GM18868 (cell line): Measurements from ENCODE around the gene LIMS2.

ENCODE experiments used
- ATAC-seq: cut with Tn5 transposase; IDR thresholded peaks from one replicate; pipeline ENCODE4 v1.9.1; 2021; ENCODE audit warnings: mild to moderate bottlenecking, moderate library complexity; ENCODE audit not compliant: unreplicated experiment

The LIMS2 gene, protein sequence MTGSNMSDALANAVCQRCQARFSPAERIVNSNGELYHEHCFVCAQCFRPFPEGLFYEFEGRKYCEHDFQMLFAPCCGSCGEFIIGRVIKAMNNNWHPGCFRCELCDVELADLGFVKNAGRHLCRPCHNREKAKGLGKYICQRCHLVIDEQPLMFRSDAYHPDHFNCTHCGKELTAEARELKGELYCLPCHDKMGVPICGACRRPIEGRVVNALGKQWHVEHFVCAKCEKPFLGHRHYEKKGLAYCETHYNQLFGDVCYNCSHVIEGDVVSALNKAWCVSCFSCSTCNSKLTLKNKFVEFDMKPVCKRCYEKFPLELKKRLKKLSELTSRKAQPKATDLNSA

DNA sequence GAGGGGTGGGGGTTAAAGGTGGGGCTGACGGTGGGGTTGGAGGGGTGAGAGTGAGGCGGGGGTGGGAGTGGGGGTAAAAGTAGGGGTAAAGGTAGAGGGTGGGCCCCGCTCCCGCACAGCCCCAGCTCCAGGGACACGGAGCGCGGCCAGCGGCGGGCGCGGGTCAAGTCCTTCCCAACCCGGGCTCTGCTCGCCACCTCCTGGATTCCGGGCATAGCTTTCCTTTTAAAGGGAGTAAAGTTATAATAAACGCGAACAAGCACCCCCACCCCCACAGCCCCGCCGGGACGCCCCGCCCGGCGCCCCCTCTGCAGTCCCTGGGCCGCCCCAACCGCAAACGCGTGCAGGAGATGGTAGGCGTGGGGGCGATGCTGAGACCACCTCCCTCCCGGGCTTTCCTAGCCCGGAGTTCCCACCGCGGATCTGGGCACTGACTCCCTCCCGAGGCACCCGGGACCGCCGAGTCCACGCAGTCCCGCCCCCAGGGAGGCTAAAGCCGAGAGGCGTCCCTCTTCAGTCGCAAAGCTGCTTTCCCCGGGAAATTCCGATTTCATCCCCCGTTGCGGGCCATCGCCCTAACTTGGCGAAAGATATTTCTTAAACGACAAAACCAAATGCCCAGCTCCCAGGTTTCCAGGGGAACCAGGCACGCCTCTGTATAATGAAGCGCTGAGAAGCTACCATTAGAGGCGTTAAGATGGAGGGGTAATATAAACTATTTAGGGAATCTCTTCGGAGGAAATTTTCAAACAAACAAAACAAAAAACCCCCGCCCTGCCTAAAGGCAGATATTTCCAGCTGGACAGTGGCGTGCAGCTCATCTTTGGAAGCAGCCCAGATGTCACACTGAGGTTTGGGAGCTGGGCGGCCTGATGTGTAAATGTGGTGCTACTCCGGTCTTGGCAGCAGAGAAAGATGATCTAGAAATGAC, at the start of gene LIMS2:
Gene LIMS2, minus strand, starts transcription at position 200 of the 931 bp plus-strand sequence. CDS start 506 bp downstream, outside the sequence.
- ATAC-seq, result no peak

DNA sequence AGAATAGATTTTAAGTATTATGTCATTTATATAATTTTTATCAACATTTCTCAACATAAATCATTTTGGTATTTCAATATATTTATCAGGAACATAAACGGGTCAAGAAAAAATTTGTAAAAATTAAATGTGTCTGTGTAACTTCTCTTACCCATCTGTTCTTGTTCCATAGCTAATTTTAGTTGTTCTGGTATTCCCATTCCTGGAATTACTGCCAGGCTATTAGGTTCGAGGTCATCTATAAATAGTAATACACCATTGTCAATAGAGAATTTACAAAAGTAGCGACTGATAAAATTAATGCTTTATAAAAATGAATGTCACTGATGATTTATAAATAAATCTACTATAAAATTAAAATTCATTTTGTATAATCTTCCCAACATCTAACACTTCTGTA, 47.5 kb upstream of the LIMS2 start:
- no peak for ATAC-seq

DNA sequence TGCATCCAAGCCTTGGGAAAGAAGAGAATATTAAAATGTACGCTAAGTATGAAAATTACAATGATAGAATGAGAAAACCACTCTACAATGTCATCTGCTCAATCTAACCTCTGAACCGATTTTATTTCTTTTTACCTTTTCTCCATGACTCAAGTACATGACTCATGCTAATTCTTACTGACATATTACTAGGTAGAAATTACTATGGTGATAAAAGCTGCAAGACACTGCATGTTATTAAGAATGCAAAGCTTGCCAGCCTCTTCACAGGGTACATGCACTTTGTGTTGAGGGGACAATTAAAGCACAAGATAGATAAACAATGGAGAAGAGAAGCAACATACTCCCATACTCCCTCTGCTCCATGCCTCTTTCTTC, 46.6 kb upstream of the LIMS2 start:
- ATAC-seq, result no peak

DNA sequence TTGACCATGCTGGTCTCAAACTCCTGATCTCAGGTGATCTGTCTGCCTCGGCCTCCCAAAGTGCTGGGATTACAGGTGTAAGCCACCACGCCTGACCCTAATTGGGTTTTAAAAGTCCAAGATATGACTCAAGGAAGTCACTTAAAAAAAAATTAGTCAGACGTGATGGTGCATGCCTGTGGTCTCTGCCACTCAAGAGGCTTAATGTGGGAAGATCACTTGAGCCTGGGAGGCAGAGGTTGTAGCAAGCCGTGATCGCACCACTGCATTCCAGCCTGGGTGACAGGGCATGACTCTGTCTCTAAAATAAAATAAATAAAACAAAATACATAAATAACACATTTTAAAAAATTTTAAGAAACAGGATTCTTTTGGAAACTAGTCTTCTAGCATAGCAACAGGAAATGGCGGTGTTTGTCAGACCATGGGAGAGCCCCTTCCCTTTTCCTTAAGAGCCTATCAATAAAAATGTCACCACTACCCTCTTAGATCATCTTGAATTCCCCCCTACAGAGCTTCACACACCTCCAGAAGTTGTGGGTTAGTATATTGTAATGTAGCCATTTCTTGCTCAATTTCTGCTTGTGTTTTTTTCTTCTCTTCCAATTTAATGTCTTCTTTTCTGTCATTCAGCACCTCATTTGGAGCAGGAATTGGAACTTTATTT, 46.1 kb upstream of the LIMS2 start:
- no peak for ATAC-seq

DNA sequence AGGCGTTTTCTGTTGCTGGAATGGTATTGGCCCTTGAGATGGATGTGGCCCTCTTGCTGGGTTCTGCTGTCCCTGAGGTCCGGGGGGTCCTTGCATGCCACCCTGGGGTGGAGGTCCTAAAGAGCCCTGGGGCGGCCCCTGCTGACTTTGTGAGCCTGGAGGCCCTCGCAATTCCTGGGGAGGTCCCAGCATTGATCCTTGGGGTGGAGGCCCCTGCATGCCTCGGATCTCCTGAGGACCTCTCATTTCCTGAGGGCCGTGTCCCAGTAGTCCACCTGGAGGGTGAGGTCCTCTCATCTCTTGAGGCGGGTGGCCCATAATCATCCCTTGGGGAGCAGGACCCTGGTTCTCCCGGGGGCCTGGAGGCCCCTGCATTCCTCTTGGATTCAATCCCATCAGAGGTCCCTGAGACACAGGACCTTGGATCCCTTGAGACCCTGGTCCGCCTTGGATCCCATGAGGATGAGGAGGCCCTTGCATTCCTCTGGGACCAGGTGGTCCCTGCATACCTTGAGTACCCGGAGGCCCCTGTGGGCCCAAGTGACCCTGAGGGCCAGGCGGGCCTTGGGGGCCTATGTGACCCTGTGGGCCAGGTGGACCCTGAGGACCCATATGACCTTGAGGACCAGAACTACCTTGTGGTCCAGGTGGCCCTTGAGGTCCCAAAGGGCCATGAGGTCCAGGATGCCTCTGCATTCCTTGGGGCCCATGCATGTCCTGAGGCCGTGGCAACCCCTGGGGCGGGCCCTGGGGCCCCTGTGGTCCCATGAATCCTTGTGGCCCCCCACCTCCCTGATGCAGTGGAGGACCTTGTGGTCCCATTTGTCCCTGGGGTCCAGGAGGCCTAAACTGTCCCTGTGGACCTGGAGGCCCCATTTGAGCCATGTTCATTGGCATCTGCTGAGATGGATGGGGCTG, 44.2 kb upstream of the LIMS2 start:
- no peak for ATAC-seq

DNA sequence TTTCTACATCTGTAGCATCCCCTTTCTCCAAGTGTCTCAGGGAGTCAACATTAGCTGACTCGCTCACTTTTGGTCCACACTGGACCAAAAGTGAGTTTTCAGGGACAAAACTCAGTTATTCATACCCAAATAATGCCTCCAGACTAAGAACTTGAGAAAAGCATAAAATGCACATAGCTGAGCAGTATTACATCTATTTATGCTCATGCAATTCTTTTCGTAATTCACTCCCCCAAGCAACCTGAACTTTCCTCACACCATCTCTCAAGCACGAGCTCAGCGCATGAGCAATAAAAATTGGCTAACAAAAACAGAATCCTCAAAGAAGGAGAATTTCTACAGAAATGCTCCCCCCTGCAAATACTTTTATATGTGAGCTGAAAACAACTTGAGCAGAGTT, 42.9 kb upstream of the LIMS2 start:
- ATAC-seq, result no peak

DNA sequence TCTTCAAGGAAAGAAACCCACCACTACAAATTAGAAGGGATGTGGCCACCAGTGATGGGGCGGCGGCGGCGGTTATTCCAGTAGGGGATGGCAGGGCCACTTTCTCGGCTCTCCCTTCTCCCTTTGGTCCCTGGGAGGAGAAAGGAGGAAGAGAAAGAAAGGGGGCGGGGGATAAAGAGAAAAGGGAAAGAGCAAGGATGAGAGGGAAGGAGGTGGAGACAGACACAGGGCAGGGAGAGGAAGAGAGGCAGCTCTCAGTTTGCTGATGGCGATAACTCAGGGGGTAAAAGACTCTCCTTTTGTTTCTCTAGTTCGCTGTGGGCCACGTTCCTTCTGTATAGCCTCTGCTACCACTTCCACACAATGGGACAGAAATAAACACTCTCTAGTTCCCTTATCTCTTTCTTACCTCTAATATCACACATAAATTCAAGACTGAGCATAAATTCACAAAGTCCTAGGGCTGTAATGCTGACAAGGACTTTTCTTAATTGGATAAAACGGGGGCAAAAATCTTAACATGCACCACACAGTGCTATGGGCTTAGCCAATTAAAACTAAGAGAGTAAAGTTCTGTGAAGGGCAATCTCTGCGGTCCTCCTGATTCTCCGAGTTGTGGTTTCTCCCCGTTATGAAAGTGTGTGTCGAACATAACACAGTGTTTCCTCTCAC, 40.6 kb upstream of the LIMS2 start:
- ATAC-seq, result no peak

DNA sequence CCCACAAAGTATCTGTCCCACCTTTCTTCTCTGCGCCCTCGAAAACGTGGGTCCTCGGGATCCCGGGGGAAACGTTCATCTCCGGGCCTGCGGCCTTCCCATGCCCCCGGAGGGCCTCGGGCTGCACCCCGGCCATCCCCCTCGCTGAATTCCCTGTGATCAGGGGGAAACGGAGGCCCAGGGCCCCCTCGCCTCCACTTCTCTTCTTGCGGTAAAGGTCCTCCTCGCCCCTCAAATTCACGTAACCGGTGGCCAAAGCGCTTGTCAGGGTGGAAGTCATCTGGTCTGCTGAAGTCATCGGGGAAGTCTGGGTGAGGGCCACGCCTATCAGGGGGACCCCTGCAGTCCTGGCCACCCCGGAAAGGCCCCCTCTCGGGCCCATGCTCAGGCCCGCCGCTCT, 38.2 kb upstream of the LIMS2 start:
- no peak for ATAC-seq

DNA sequence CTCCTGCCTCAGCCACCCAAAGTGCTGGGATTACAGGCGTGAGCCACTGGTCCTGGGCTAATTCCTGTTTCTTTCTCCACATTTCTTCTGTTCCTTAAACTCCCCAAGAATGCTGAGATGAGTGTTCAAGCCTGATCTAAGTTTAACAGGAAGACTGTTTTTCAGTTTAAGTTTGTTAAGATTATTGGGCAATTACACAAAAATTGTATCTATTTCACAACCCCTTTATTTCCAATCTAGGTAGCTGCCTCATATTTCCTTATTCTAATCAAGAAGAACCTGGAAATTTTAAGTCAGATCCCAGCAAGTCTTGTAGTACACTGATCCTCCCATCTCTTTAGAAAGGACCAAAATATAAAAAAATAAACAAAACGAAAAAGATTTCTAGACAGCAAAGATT, 37.7 kb upstream of the LIMS2 start:
- ATAC-seq, result no peak

DNA sequence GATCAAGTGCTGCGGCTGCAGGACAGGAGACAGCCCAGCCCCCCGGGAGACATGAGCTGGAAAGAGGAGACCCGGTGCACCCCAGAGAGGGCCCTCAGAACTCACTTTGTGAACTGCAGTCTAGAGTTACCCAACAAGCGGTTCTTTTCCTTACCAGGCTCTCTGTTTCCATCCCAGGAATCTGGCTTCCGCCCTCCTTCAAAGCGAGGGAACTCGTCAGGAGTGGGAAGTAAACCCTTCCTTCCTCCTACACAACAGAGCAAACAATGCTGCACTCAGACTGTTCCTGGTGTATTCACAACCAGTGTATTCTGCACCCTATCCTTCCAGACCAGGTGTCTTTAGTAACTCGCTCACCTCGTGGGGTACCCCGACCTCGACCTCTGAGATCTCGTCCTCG, 34.0 kb upstream of the LIMS2 start:
- no peak for ATAC-seq

DNA sequence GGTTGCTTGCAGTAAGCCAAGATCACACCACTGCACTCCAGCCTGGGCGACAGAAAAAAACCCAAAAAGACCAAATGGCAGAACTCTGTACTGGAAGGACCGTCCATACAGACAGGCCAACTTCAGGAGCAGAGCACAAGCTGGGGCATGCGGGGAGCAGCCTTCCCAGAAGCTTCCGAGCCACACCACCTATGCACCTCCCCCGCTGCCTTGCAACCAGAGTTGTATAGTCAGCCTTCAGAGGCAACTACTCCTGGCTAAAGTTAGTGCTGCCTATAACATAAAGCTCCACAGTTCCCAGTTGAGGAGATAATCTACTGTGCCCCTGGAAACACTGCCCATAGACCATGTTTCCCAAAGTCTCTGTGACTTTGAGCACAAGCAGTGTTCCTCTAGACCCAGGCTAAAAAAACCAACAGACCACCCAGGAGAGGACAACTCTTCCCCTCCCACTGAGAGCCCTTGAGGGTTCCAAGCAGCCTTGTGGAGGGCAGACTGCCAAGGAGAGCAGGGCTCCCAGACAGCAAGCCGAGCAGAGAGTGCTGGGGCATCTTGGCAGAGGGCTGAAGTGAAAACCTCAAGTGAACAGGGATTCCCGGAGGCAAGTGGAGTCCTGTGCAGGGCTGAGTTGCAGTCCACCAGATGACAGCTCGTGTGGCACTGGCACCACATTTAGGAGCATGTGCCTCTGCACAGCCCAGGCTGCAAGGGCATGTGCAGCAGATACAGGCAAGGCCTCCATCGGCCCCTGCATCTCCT, 32.7 kb upstream of the LIMS2 start:
- ATAC-seq, result no peak

DNA sequence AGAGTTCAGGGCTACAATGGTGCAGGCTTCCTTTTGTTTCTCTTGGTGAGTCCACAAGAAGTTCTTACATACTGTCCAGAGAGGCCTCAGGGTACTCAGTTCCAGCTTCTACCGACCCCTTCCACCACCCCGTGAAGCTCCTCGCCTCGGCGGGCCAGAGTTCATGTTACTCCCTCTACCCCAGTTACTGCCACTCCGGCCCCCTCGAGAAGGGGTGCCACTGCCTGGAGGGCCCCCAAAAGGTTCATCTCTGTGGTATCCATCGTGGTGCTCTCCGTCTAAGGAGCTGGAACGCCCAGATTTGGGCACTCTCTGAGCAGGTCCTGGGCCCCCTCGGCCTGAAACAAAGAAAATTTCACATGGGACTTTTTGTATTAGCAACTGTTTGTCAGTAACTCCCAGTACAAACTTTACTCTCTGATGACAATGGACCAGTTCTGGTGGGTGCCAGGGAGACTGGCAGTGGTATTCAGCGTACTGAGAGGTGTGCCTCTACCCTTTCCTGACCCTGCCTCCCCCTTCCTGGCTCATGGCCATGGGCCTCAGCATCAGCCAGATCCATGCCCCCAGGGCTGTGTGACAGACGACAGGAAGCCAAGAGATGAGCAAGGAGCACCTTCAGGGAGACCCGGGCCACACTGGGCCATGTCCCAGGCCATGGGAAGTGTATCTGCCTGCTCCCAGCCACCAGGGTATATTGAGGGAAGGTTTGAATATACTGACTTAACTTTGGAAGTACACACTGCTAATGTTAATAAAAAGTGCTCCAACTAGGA, 31.1 kb upstream of the LIMS2 start:
- ATAC-seq, result no peak

DNA sequence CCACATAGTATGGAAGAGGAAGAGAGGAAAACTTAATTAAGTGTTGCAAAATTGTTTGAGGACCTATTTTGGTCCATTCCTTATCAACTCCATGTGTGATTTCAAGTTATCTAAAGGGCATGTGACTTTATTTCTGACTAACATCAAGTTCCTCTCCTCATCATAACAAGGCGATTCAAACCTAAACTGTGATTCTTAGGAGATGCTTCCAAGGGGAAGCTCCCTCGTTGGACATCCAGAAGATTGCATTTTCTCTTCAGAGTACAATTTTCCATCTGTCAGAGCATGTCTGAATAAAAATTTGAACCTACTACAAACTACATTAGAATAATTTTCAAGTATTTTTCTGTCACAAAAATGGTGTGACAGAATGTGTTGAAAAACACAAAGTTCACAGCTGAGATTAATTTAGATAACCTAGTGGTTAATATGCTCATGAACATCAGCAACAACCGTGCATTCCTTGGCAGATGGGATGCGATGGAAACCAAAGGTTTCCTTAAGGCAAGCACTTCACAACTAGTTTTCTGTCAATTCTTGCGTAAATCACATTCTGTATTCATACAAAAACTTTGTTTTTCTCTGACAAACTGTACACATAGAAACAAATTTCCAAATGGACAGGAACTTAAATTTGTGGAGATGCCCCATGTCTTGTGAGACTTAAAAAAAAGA, 30.2 kb upstream of the LIMS2 start:
- ATAC-seq, result no peak

DNA sequence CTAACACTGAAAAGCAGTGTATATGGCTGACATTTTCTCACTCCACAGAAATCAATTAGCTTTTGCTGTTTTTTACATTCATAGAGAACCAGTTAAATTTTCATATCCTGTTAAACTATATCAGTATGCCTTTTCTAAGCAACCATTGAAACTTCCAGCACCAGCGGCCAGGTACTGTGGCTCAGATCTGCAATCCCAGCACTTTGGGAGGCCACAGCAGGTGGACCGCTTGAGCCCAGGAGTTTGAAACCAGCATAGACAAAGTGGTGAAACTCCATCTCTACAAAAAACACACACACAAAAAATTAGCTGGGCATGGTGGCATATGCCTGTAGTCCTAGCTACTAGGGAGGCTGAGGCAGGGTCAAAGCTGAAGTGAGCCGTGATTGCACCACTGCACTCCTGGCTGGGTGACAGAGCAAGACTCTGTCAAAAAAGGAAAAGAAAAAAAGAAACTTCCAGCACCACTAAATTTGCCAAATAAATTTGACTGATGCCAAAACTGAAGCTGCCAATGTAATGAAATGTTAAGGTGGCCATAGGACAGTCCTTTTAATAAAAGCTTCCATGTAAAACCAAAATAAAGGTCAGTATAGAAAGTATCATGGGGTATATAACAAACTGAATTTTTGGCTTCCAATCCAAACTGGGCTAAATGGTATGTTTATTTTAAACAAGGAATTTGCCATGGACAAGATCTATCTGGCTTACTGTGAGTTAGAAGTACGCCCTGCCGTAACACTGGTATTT, 29.5 kb upstream of the LIMS2 start:
- no peak for ATAC-seq

DNA sequence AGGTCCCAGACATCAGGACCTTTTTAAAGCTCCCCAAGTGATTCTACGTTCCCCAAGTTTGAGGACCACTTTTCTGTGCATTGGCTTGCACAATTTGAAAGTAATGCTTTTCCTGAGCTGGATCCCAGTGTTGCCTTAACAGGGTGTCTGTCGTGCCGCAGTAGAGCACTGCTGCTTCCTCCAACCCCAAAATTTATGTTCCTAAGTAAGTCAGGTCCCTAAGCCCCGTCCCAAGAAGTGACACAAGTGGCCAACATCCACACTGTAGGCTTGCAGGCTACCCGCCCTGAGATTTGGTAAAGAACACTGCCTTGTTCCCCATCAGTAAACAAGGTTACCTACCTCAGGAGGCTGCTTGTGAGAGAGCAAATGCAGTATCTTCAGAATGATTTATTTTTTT, 28.0 kb upstream of the LIMS2 start:
- ATAC-seq, result no peak

DNA sequence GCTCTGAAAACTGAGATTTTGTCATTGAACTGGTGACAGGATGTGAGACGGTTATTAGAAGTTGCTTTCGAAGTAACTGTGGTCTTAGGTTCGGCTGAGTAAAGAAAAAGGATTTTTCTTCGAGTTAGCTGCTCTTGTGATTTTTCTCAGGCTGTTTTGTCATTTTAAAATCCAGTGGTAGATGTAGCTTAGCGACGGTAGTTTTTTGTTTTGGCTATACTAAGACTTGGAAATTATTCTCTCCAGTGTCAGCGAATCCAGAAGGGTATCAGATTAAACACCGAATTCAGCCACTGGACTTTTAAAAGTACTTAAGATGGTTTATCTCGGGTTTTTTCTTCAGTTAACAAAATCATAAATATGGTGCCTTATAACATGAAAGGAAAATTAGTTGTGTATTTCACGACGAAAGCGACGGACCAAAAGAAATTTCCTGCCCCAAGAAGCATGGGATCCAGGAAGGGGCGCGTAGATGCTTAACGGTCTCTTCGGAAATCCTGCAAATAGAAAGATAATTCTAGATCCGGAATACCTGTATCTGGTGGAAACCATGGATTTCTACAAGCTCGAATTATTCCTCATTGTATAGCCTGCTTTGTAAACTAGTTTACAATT, 27.2 kb upstream of the LIMS2 start:
- no peak for ATAC-seq
